ENCODE data around the gene UHMK1.
"Not testable (repeated sequence)": the region's sequence is repeated elsewhere in the genome, so short reads cannot be mapped to it uniquely, and the experiment has no call there.

Gene UHMK1

GRCh38 chr1:162497723-162498495, at the start of gene UHMK1:
TSS of gene UHMK1 (plus strand) at chr1:162497818. CDS start at chr1:162498001, 183 bp downstream.
- peak; percentile 93 to 96 for DNase-seq

GRCh38 chr1:162454361-162454760, 43.3 kb upstream of the UHMK1 start:
- DNase-seq = not testable (repeated sequence)

GRCh38 chr1:162456323-162456722, 41.3 kb upstream of the UHMK1 start:
- DNase-seq = no peak

GRCh38 chr1:162458236-162458635, 39.4 kb upstream of the UHMK1 start:
- DNase-seq = no peak

GRCh38 chr1:162462425-162462824, 35.2 kb upstream of the UHMK1 start:
- DNase-seq = not testable (repeated sequence)

GRCh38 chr1:162463021-162463420, 34.6 kb upstream of the UHMK1 start:
- DNase-seq = no peak

- DNase-seq = no peak
Observed at GRCh38 chr1:162466797-162467196, 30.8 kb upstream of the UHMK1 start.

- DNase-seq = no peak
Observed at GRCh38 chr1:162470216-162470615, 27.4 kb upstream of the UHMK1 start.

GRCh38 chr1:162471290-162471853, 26.2 kb upstream of the UHMK1 start:
- DNase-seq = no peak

GRCh38 chr1:162475089-162475488, 22.5 kb upstream of the UHMK1 start:
- no peak for DNase-seq

GRCh38 chr1:162475539-162476185, 22.0 kb upstream of the UHMK1 start:
- DNase-seq = no peak

GRCh38 chr1:162476620-162477019, 21.0 kb upstream of the UHMK1 start:
- DNase-seq = no peak

- DNase-seq = no peak
Observed at GRCh38 chr1:162485236-162485635, 12.4 kb upstream of the UHMK1 start.

- no peak for DNase-seq
Observed at GRCh38 chr1:162487241-162487640, 10.4 kb upstream of the UHMK1 start.

GRCh38 chr1:162488219-162488618, 9.4 kb upstream of the UHMK1 start:
- DNase-seq = no peak

GRCh38 chr1:162495531-162496233, 1.9 kb upstream of the UHMK1 start:
- not testable (repeated sequence) for DNase-seq

GRCh38 chr1:162497104-162497722, 405 bp upstream of the UHMK1 start:
- DNase-seq = no peak

GRCh38 chr1:162498496-162498810, 835 bp downstream of the UHMK1 start:
- DNase-seq = no peak

- no peak for DNase-seq
Observed at GRCh38 chr1:162500805-162501204, 3.2 kb downstream of the UHMK1 start.

GRCh38 chr1:162502077-162502476, 4.5 kb downstream of the UHMK1 start:
- no peak for DNase-seq

GRCh38 chr1:162502928-162503327, 5.3 kb downstream of the UHMK1 start:
- DNase-seq = no peak

GRCh38 chr1:162527314-162527713, 29.7 kb downstream of the UHMK1 start:
- no peak for DNase-seq

GRCh38 chr1:162530307-162530987, 32.8 kb downstream of the UHMK1 start:
- no peak for DNase-seq

Measured in SHP77 (cell line).